Measurements from ENCODE around the gene FAM181B. TPM values are rescaled to one million over a fixed set of nuclear protein-coding genes. Genes with fewer than 3 reads are reported as not detected.
"Not testable (repeated sequence)": the region's sequence is repeated elsewhere in the genome, so short reads cannot be mapped to it uniquely, and the experiment has no call there.

FAM181B gene
- polyA plus RNA-seq, 4 donors = 0.86 to 4.0 (median 2.5) TPM

DNA sequence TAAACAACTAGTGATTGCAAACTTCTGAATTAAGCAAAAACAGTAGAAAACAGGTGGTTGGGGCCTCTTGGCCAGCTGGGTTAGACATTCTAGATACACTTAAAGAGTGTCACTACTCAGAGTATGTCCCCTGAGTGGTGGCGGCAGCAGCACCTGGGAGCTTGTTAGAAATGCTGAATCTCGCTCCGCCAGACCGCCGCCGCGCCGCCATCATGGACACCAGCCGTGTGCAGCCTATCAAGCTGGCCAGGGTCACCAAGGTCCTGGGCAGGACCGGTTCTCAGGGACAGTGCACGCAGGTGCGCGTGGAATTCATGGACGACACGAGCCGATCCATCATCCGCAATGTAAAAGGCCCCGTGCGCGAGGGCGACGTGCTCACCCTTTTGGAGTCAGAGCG is 44.3 kb downstream of the FAM181B start:
- DNase-seq (ENCODE audit: low read depth in 4 of 4, low spot score in 3 of 4) = not testable (repeated sequence)

- no peak for DNase-seq (ENCODE audit: low read depth in 4 of 4, low spot score in 3 of 4)
Observed at GRCh38 chr11:82686211-82686610, 47.5 kb downstream of the FAM181B start.

GRCh38 chr11:82683029-82683428 is 50.6 kb downstream of the FAM181B start:
- DNase-seq (ENCODE audit: low read depth in 4 of 4, low spot score in 3 of 4) = no peak

- DNase-seq (ENCODE audit: low read depth in 4 of 4, low spot score in 3 of 4) = peak in 2 of 4 donors; percentile 16 to 18
Observed at GRCh38 chr11:82682003-82682751, 51.5 kb downstream of the FAM181B start.

- DNase-seq (ENCODE audit: low read depth in 4 of 4, low spot score in 3 of 4) = no peak
Observed at GRCh38 chr11:82680252-82680651, 53.4 kb downstream of the FAM181B start.

Other genes with a start within 250 kb of the FAM181B start
- 100 to 1,000 TPM; 203 to 317 (median 264) TPM for gene PRCP, start 166.6 kb upstream of the FAM181B start, polyA plus RNA-seq (ENCODE audit: insufficient read length in 4 of 4)
- 1 to 10 TPM; 5.4 to 8.3 (median 7.3) TPM for gene DDIAS, start 167.9 kb upstream of the FAM181B start, polyA plus RNA-seq (ENCODE audit: insufficient read length in 4 of 4)

Measured in left renal pelvis (tissue), 4 donors.